Kidney (tissue), 14 donors: Measurements from ENCODE around the gene CDC25A. TPM values are rescaled to one million over a fixed set of nuclear protein-coding genes. Genes with fewer than 3 reads are reported as not detected.

ENCODE experiments used
- DNase-seq, 5 donors: peaks; one replicate each; pipeline ENCODE4 v3.0.0-alpha.2; 2013 to 2020
- FAIRE-seq: peaks from 2 replicates; lab custom pipeline; 2012; peaks lifted over from hg19 to GRCh38; lab: Jason Lieb, UNC
- H3K27ac ChIP-seq, 2 donors: one replicate each; pipeline ENCODE4 v1.7.0; 2013; ENCODE audit warnings: low read depth in 2 of 2, low read length in 2 of 2, inconsistent platforms in 1 of 2
- H3K27me3 ChIP-seq: one replicate; pipeline ENCODE4 v1.7.1; 2013; ENCODE audit warnings: low read length, inconsistent platforms; ENCODE audit not compliant: control insufficient read depth, insufficient read depth
- H3K36me3 ChIP-seq, 3 donors: one replicate each; pipeline versions ENCODE4 v1.7.0 to v1.7.1; 2013; ENCODE audit warnings: low read length in 3 of 3, control low read depth in 1 of 3, inconsistent platforms in 1 of 3; ENCODE audit not compliant: insufficient read depth in 3 of 3, control insufficient read depth in 2 of 3
- H3K4me1 ChIP-seq, 3 donors: one replicate each; pipeline versions ENCODE4 v1.7.0 to v1.7.1; 2013; ENCODE audit warnings: low read length in 3 of 3, inconsistent platforms in 1 of 3, low read depth in 1 of 3; ENCODE audit not compliant: control insufficient read depth in 2 of 3, insufficient read depth in 2 of 3
- H3K4me3 ChIP-seq, 3 donors: one replicate each; pipeline versions ENCODE4 v1.7.0 to v1.8.1; 2013; ENCODE audit warnings: low read length in 3 of 3, control low read depth in 1 of 3, inconsistent platforms in 1 of 3
- H3K9ac ChIP-seq, 3 donors: one replicate each; pipeline versions ENCODE4 v1.7.0 to v1.7.1; 2013; ENCODE audit warnings: low read length in 3 of 3, control low read depth in 1 of 3, inconsistent platforms in 1 of 3
- H3K9me3 ChIP-seq, 3 donors: one replicate each; pipeline versions ENCODE4 v1.7.0 to v1.7.1; 2013; ENCODE audit warnings: low read length in 3 of 3, control low read depth in 1 of 3, inconsistent platforms in 1 of 3; ENCODE audit not compliant: control insufficient read depth in 2 of 3, insufficient read depth in 1 of 3
- CTCF ChIP-seq: IDR thresholded peaks from 3 replicates; pipeline ENCODE4 v1.5.1; 2012; ENCODE audit warnings: mild to moderate bottlenecking, moderate library complexity, borderline replicate concordance; ENCODE audit not compliant: insufficient read depth; ENCODE audit errors: extremely low read depth
- intact Hi-C: fragments of 100-400 bp; cut with DNase I; formaldehyde crosslinking; loops from one replicate; pipeline ENCODE4 v1.11.1; 2022
- polyA plus RNA-seq: library from polyadenylated mRNA; stranded (reverse); fragments of 350-450 nt; fragmentation: Illumina TruSeq; extraction: RNeasy Lipid Tissue Mini Kit (QIAGEN cat#74804); gene quantifications from one replicate; pipeline ENCODE4 v1.2.3, GENCODE V29; 2014; ENCODE audit warnings: low read depth, low replicate concordance; ENCODE audit not compliant: insufficient read depth
- total RNA-seq: library from RNA; stranded (reverse); fragmentation: NEBNext Ultra II Directional; extraction: Animal tissue kit (Norgen Biotek cat#: 25700); gene quantifications from one replicate; pipeline ENCODE4 v1.2.1, GENCODE V29; 2021
- donor health status: control.
- donor health status: control.
- donor health status: control.
- donor health status: control.
- donor health status: control.
- donor health status: DM: yes; HTN: yes; CAD: no.
- donor health status: Normal renal cell carcinoma (clear cell type).

The CDC25A gene
- total and polyA plus RNA-seq, 2 donors from 2014 or later = 0.88 to 1.6 TPM

- no peak for TF ChIP-seq CTCF
- Histone ChIP-seq H3K9ac (no peak within 1 kb of the TSS), H3K4me3 (no peak within 1 kb of the TSS), H3K27me3 (no peaks in the 10 kb centered on the region), H3K27ac (no peak within 1 kb of the TSS), H3K9me3 (no peaks in the 10 kb centered on the region), H3K4me1 (no peaks in the 10 kb centered on the region), H3K36me3 (no peaks in the 10 kb centered on the region)
- intact Hi-C loops = no loop called here
- DNase-seq (peak in 3 of 5 donors; percentile 34 to 92 (median 47)), FAIRE-seq (no peak)
Measured at GRCh38 chr3:48222616-48223513, 34.6 kb upstream of the CDC25A start, which contains the start of gene CAMP. TSS of gene CAMP (plus strand) at chr3:48223495. CDS start at chr3:48223512, 17 bp downstream.

GRCh38 chr3:48220746-48221145, 32.5 kb upstream of the CDC25A start:
- H3K4me3 ChIP-seq = no peak overlapping the region
- H3K9me3 ChIP-seq = no peaks in the 10 kb centered on the region
- no peak for DNase-seq
- H3K36me3 ChIP-seq = no peaks in the 10 kb centered on the region
- no peaks in the 10 kb centered on the region for H3K27me3 ChIP-seq
- intact Hi-C loops = no loop called here
- FAIRE-seq = no peak
- TF ChIP-seq CTCF = no peak
- peaks cover 0 to 9% (median 0%) of the 10 kb centered on the region in 3 donors for H3K4me1 ChIP-seq
- H3K27ac ChIP-seq = no peak overlapping the region
- H3K9ac ChIP-seq = no peak overlapping the region

- peaks cover 0 to 18% (median 0%) of the 10 kb centered on the region in 3 donors for H3K4me1 ChIP-seq
- H3K27ac ChIP-seq = no peak overlapping the region
- H3K9ac ChIP-seq = no peak overlapping the region
- H3K36me3 ChIP-seq = no peaks in the 10 kb centered on the region
- H3K4me3 ChIP-seq = no peak overlapping the region
- no peaks in the 10 kb centered on the region for H3K9me3 ChIP-seq
- intact Hi-C loops = no loop called here
- no peaks in the 10 kb centered on the region for H3K27me3 ChIP-seq
- DNase-seq (no peak), FAIRE-seq (no peak)
- no peak for TF ChIP-seq CTCF
Measured at GRCh38 chr3:48219543-48219942, 31.3 kb upstream of the CDC25A start.
